ENCODE results near the gene COL6A2. TPM values are rescaled to one million over a fixed set of nuclear protein-coding genes. Genes with fewer than 3 reads are reported as not detected.
A peak's percentile ranks its signal among the peaks of the same experiment; 100 is the strongest.

Gene COL6A2
- total RNA-seq, 1 experiment from 2014 or later = 38.5 TPM

- DNase-seq (ENCODE audit: low spot score) = no peak
These were observed 44.9 kb downstream of the COL6A2 start for GRCh38 chr21:46142582-46143473.

GRCh38 chr21:46144464-46145070 is 46.7 kb downstream of the COL6A2 start:
- DNase-seq (ENCODE audit: low spot score) = no peak

- DNase-seq (ENCODE audit: low spot score) = no peak
These were observed 47.4 kb downstream of the COL6A2 start for GRCh38 chr21:46145159-46145839.

- no peak for DNase-seq (ENCODE audit: low spot score)
These were observed 48.2 kb downstream of the COL6A2 start for GRCh38 chr21:46145840-46146691.

- DNase-seq (ENCODE audit: low spot score) = no peak
These were observed 48.9 kb downstream of the COL6A2 start for GRCh38 chr21:46146856-46147255.

GRCh38 chr21:46147429-46147828 is 49.5 kb downstream of the COL6A2 start:
- DNase-seq (ENCODE audit: low spot score) = peak; percentile 42

GRCh38 chr21:46148106-46148505 is 50.2 kb downstream of the COL6A2 start:
- DNase-seq (ENCODE audit: low spot score) = no peak

GRCh38 chr21:46149205-46149901 is 51.4 kb downstream of the COL6A2 start:
- no peak for DNase-seq (ENCODE audit: low spot score)

- no peak for DNase-seq (ENCODE audit: low spot score)
These were observed 52.2 kb downstream of the COL6A2 start for GRCh38 chr21:46150073-46150472.

GRCh38 chr21:46150491-46151121 is 52.7 kb downstream of the COL6A2 start:
- DNase-seq (ENCODE audit: low spot score) = no peak

- DNase-seq (ENCODE audit: low spot score) = no peak
These were observed 53.5 kb downstream of the COL6A2 start for GRCh38 chr21:46151261-46151988.

GRCh38 chr21:46151989-46152926 is 54.3 kb downstream of the COL6A2 start:
- DNase-seq (ENCODE audit: low spot score) = no peak

- no peak for DNase-seq (ENCODE audit: low spot score)
These were observed 55.0 kb downstream of the COL6A2 start for GRCh38 chr21:46152927-46153246.

GRCh38 chr21:46153247-46154154 is 55.6 kb downstream of the COL6A2 start:
- DNase-seq (ENCODE audit: low spot score) = no peak

GRCh38 chr21:46154155-46154954 is 56.4 kb downstream of the COL6A2 start:
- no peak for DNase-seq (ENCODE audit: low spot score)

- DNase-seq (ENCODE audit: low spot score) = no peak
These were observed 57.1 kb downstream of the COL6A2 start for GRCh38 chr21:46154955-46155513.

Measured in H4 (cell line).